Adrenal gland (tissue), 5 donors: Measurements from ENCODE around the gene SHISAL1.

Source experiments
- POLR2A ChIP-seq, 2 donors: fragments of 450-650 bp; IDR thresholded peaks; one replicate each; pipeline ENCODE4 v1.6.1; 2017; ENCODE audit warnings: antibody characterized with exemption in 2 of 2, mild to moderate bottlenecking in 2 of 2, moderate library complexity in 1 of 2
- TF ChIP-seq, protein P1 (sequence below), 6 experiments: fragments of 450-650 bp in 4 of 6; fragments of 200-600 bp in 2 of 6; sonication (generic) in 1 of 6; IDR thresholded peaks; 1 replicate in 5 of 6; 2 replicates in 1 of 6; pipeline versions ENCODE4 v1.5.1 to v1.8.0; 2016 to 2021; ENCODE audit warnings: antibody characterized with exemption in 6 of 6, mild to moderate bottlenecking in 2 of 6, moderate library complexity in 1 of 6
- donor health status: DM: no; HTN: no; CAD: no.

DNA sequence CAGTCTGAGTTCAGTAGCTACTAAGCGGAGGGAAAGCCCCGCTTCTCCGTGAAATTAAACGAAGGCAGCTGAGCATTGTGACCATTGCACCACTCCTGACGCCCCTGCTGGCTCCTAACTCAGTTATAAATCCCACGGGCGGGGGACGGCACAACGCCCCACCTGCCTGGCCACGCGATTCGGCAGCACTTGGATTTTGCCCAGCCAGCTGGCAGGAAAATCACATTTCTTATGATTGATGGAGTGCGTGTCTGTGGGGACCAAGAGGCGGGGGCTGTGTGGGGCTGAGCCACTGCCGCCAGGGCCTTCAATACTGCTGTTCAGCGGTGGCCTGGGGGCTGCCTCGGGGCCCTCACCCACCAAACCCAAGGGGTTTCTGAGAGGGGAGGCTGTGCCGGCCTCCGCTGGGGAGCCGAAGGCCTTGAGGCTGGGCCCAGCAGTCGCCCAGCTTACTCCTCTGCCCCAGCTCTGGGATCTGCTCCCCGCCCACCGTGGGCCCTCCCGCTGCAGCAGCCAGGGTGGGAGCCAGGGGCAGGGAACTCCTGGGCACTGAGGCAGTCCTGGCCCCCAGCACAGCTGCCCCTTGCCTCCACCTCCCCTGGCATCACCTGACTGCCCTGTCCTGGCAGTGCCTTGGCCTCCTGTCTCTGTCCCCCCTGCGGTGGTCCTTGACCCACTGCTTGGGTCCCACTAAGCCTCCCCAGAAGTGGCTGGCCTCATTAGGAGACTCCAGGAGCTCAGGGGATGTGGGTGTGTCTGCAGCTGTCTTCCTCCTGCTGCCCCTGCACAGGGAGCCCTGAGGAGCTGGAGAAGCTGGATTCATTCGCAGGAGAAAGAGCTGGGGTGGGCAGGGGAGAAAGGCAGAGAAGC is 30.7 kb downstream of the SHISAL1 start:
- TF ChIP-seq POLR2A (IDR thresholded peaks at IDR 0.05): no peak
- TF ChIP-seq, protein P1, sequence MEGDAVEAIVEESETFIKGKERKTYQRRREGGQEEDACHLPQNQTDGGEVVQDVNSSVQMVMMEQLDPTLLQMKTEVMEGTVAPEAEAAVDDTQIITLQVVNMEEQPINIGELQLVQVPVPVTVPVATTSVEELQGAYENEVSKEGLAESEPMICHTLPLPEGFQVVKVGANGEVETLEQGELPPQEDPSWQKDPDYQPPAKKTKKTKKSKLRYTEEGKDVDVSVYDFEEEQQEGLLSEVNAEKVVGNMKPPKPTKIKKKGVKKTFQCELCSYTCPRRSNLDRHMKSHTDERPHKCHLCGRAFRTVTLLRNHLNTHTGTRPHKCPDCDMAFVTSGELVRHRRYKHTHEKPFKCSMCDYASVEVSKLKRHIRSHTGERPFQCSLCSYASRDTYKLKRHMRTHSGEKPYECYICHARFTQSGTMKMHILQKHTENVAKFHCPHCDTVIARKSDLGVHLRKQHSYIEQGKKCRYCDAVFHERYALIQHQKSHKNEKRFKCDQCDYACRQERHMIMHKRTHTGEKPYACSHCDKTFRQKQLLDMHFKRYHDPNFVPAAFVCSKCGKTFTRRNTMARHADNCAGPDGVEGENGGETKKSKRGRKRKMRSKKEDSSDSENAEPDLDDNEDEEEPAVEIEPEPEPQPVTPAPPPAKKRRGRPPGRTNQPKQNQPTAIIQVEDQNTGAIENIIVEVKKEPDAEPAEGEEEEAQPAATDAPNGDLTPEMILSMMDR (IDR thresholded peaks at IDR 0.05): no peak
